Heart left ventricle (tissue), 16 donors: ENCODE results near the gene SYT9. TPM values are rescaled to one million over a fixed set of nuclear protein-coding genes. Genes with fewer than 3 reads are reported as not detected.

Experiments used
- ATAC-seq, 4 donors: fragments of 200-7000 bp; cut with Tn5 transposase; one replicate each; pipeline ENCODE4 v1.9.1; 2020 to 2022; ENCODE audit warnings: moderate library complexity in 4 of 4, mild to moderate bottlenecking in 3 of 4, moderate number of reproducible peaks in 1 of 4
- DNase-seq, 5 donors: peaks; one replicate each; pipeline ENCODE4 v3.0.0-alpha.2; 2020
- H3K27ac ChIP-seq, 12 donors: fragments of 200-600 bp; sonication (generic) in 4 of 12; one replicate each; pipeline versions ENCODE4 v1.5.0 to v1.8.0; 2016 to 2022; ENCODE audit warnings: mild to moderate bottlenecking in 2 of 12
- H3K27me3 ChIP-seq, 9 donors: fragments of 200-600 bp; sonication (generic) in 2 of 9; one replicate each; pipeline versions ENCODE4 v1.5.1 to v1.8.0; 2016 to 2022; ENCODE audit warnings: mild to moderate bottlenecking in 3 of 9
- H3K36me3 ChIP-seq, 9 donors: fragments of 200-600 bp; sonication (generic) in 2 of 9; one replicate each; pipeline versions ENCODE4 v1.5.0 to v1.8.0; 2018 to 2022; ENCODE audit warnings: mild to moderate bottlenecking in 2 of 9
- H3K4me1 ChIP-seq, 12 donors: fragments of 200-600 bp; sonication (generic) in 4 of 12; one replicate each; pipeline versions ENCODE4 v1.5.0 to v1.8.0; 2016 to 2022; ENCODE audit warnings: mild to moderate bottlenecking in 3 of 12
- H3K4me3 ChIP-seq, 12 donors: fragments of 200-600 bp; sonication (generic) in 4 of 12; one replicate each; pipeline versions ENCODE4 v1.5.0 to v1.8.0; 2017 to 2022; ENCODE audit warnings: mild to moderate bottlenecking in 9 of 12, moderate library complexity in 4 of 12
- H3K9me3 ChIP-seq, 12 donors: fragments of 200-600 bp; sonication (generic) in 4 of 12; one replicate each; pipeline versions ENCODE4 v1.5.0 to v1.8.0; 2016 to 2022; ENCODE audit warnings: mild to moderate bottlenecking in 1 of 12
- CTCF ChIP-seq, 12 donors: fragments of 200-600 bp; sonication (generic) in 4 of 12; IDR thresholded peaks; one replicate each; pipeline versions ENCODE4 v1.5.0 to v1.8.0; 2018 to 2022; ENCODE audit warnings: antibody characterized with exemption in 12 of 12, mild to moderate bottlenecking in 5 of 12
- POLR2A ChIP-seq, 2 donors: fragments of 450-650 bp; IDR thresholded peaks; one replicate each; pipeline ENCODE4 v1.6.1; 2017; ENCODE audit warnings: antibody characterized with exemption in 2 of 2, mild to moderate bottlenecking in 2 of 2, moderate library complexity in 2 of 2
- WGBS, 4 donors: extraction: QIAGEN DNeasy Blood & Tissue Kit in 2 of 4; methylation state at CpG; one replicate each; pipeline versions ENCODE4 v1.1.5 to v1.1.7; 2013 to 2018; 5-methylcytosine and 5-hydroxymethylcytosine counted together
- intact Hi-C, 10 donors: fragments of 100-400 bp; cut with DNase I; formaldehyde crosslinking; loops; one replicate each; pipeline versions ENCODE4 v1.11.1 to v1.14.2; 2022
- polyA plus RNA-seq, 2 donors: library from polyadenylated mRNA; stranded (reverse); fragments of 200-250 nt; gene quantifications; one replicate each; pipeline ENCODE4 v1.2.3, GENCODE V29; 2013
- total RNA-seq, 9 donors: library from RNA; depleted of rRNA in 2 of 9; stranded (reverse); fragments of >200 nt in 2 of 9; fragmentation: NEBNext Ultra II Directional in 3 of 9; extraction: Animal tissue kit (Norgen Biotek cat#: 25700) in 3 of 9; gene quantifications; one replicate each; pipeline versions ENCODE4 v1.1.0 to v1.2.4, GENCODE V29; 2016 to 2023
- donor health status: ischemic (EF 13 %, LVEDD 7.1; RV severe dilation, severe dysfunction).
- donor health status: healthy with polysubstance abuse.
- donor health status: DM: no; HTN: yes; CAD: no.
- donor health status: DM: no; HTN: no; CAD: no.
- donor health status: ischemic (EF 25% LVEDD 6.9; RV normal size, moderate dysfunction).
- donor health status: ischemic (EF 25% LVEDD 5.7; RV mildly dilated, moderate dysfunction).
- donor health status: healthy.
- donor health status: DM: yes; HTN: yes; CAD: no.
- donor health status: ischemic (EF 35%, LVEDD 5.7; RV mildly dilated, moderate dysfunction).
- donor health status: nonischemic (EF 11% LVEDD 7.7; RV severe dilation, severe dysfunction).
- donor health status: DM: yes; HTN: yes; CAD: no.
- donor health status: PGD.
- donor health status: ischemic (EF 29% LVEDD 5.4; RV normal size, mild dysfunction).
- donor health status: nonischemic (EF 23%, LVEDD 6.1; RV moderate dilation, normal function).

Gene SYT9
- total and polyA plus RNA-seq, 11 donors: 0.04 to 1.4 (median 0.27) TPM; not detected in 2

GRCh38 chr11:7490054-7490453, 238.3 kb downstream of the SYT9 start:
- Histone ChIP-seq H3K27ac (peak overlapping the region in 1 of 12 donors; percentile 1), H3K36me3 (peaks cover 0 to 42% (median 4%) of the 10 kb centered on the region in 9 donors), H3K4me1 (peaks cover 0 to 25% (median 7%) of the 10 kb centered on the region in 12 donors), H3K9me3 (no peaks in the 10 kb centered on the region), H3K27me3 (no peaks in the 10 kb centered on the region), H3K4me3 (no peak overlapping the region)
- ATAC-seq: peak in 2 of 4 donors; percentile 54 to 77
- DNase-seq: no peak
- no peak for TF ChIP-seq POLR2A (IDR thresholded peaks at IDR 0.05)
- TF ChIP-seq CTCF (IDR thresholded peaks at IDR 0.05): no peak
- 85 to 90% (median 87%) methylated on average over 4 of the region's 4 CpGs for WGBS, 4 donors
- intact Hi-C loops: no loop called here

GRCh38 chr11:7490535-7490934, 238.8 kb downstream of the SYT9 start:
- peaks cover 0 to 45% (median 4%) of the 10 kb centered on the region in 9 donors for H3K36me3 ChIP-seq
- H3K4me1 ChIP-seq: peaks cover 0 to 24% (median 7%) of the 10 kb centered on the region in 12 donors
- DNase-seq (no peak), ATAC-seq (peak in 1 of 4 donors; percentile 35)
- no peak for TF ChIP-seq POLR2A (IDR thresholded peaks at IDR 0.05)
- TF ChIP-seq CTCF (IDR thresholded peaks at IDR 0.05): no peak
- WGBS, 4 donors: 88 to 92% (median 90%) methylated on average over 1 of the region's 1 CpG
- intact Hi-C loops: no loop called here
- peak overlapping the region in 1 of 12 donors; percentile 1 for H3K27ac ChIP-seq
- no peak overlapping the region for H3K4me3 ChIP-seq
- H3K27me3 ChIP-seq: no peaks in the 10 kb centered on the region
- H3K9me3 ChIP-seq: no peaks in the 10 kb centered on the region

GRCh38 chr11:7492253-7492652, 240.5 kb downstream of the SYT9 start:
- intact Hi-C loops: no loop called here
- ATAC-seq (peak in 2 of 4 donors; percentile 31 to 47), DNase-seq (no peak)
- H3K36me3 ChIP-seq: peaks cover 0 to 54% (median 4%) of the 10 kb centered on the region in 9 donors
- no peak overlapping the region for H3K27ac ChIP-seq
- peaks cover 0 to 27% (median 4%) of the 10 kb centered on the region in 12 donors for H3K4me1 ChIP-seq
- no peaks in the 10 kb centered on the region for H3K27me3 ChIP-seq
- no peak for TF ChIP-seq POLR2A (IDR thresholded peaks at IDR 0.05)
- no peak for TF ChIP-seq CTCF (IDR thresholded peaks at IDR 0.05)
- 36 to 60% (median 44%) methylated on average over 1 of the region's 1 CpG for WGBS, 4 donors
- no peak overlapping the region for H3K4me3 ChIP-seq
- H3K9me3 ChIP-seq: no peaks in the 10 kb centered on the region

- Histone ChIP-seq H3K4me1 (peaks cover 0 to 25% (median 2%) of the 10 kb centered on the region in 12 donors), H3K9me3 (no peaks in the 10 kb centered on the region), H3K4me3 (no peak overlapping the region), H3K27me3 (no peaks in the 10 kb centered on the region), H3K27ac (no peak overlapping the region), H3K36me3 (peaks cover 0 to 54% (median 4%) of the 10 kb centered on the region in 9 donors)
- no peak for ATAC-seq
- no peak for DNase-seq
- intact Hi-C loops: no loop called here
- 86 to 97% (median 96%) methylated on average over 2 of the region's 2 CpGs for WGBS, 4 donors
- TF ChIP-seq CTCF (IDR thresholded peaks at IDR 0.05) (no peak), POLR2A (IDR thresholded peaks at IDR 0.05) (no peak)
These were observed 242.0 kb downstream of the SYT9 start for GRCh38 chr11:7493670-7494069.
